Fibroblast of mammary gland (primary cell): ENCODE measurements around the gene DUSP22.

Source experiments
- DNase-seq: peaks from one replicate; pipeline ENCODE4 v3.0.0-alpha.2; 2010; ENCODE audit warnings: low read depth
- H3K4me3 ChIP-seq: 2 replicates; pipeline ENCODE4 v1.5.1; 2011; ENCODE audit warnings: low read depth, mild to moderate bottlenecking, low read length, moderate library complexity; ENCODE audit not compliant: control insufficient read depth
- CTCF ChIP-seq: conservative IDR thresholded peaks from 2 replicates; pipeline ENCODE4 v1.5.1; 2011; ENCODE audit warnings: low read depth, low read length, inconsistent platforms; ENCODE audit not compliant: control insufficient read depth, insufficient read depth

Gene DUSP22

GRCh38 chr6:360764-361373 is 68.6 kb downstream of the DUSP22 start:
- no peak for DNase-seq
- no peak for TF ChIP-seq CTCF
- no peak overlapping the region for H3K4me3 ChIP-seq

GRCh38 chr6:361411-362132 is 69.3 kb downstream of the DUSP22 start:
- no peak overlapping the region for H3K4me3 ChIP-seq
- no peak for TF ChIP-seq CTCF
- no peak for DNase-seq

- DNase-seq = no peak
- no peak for TF ChIP-seq CTCF
- no peak overlapping the region for H3K4me3 ChIP-seq
These were observed 70.1 kb downstream of the DUSP22 start for GRCh38 chr6:362231-362923.

GRCh38 chr6:362924-363249 is 70.6 kb downstream of the DUSP22 start:
- no peak overlapping the region for H3K4me3 ChIP-seq
- DNase-seq = no peak
- no peak for TF ChIP-seq CTCF

- no peak for DNase-seq
- no peak overlapping the region for H3K4me3 ChIP-seq
- no peak for TF ChIP-seq CTCF
These were observed 71.0 kb downstream of the DUSP22 start for GRCh38 chr6:363291-363690.

GRCh38 chr6:363909-364308 is 71.6 kb downstream of the DUSP22 start:
- TF ChIP-seq CTCF = no peak
- no peak for DNase-seq
- no peak overlapping the region for H3K4me3 ChIP-seq
